Measurements from ENCODE around the gene KDR.

The KDR gene

DNA sequence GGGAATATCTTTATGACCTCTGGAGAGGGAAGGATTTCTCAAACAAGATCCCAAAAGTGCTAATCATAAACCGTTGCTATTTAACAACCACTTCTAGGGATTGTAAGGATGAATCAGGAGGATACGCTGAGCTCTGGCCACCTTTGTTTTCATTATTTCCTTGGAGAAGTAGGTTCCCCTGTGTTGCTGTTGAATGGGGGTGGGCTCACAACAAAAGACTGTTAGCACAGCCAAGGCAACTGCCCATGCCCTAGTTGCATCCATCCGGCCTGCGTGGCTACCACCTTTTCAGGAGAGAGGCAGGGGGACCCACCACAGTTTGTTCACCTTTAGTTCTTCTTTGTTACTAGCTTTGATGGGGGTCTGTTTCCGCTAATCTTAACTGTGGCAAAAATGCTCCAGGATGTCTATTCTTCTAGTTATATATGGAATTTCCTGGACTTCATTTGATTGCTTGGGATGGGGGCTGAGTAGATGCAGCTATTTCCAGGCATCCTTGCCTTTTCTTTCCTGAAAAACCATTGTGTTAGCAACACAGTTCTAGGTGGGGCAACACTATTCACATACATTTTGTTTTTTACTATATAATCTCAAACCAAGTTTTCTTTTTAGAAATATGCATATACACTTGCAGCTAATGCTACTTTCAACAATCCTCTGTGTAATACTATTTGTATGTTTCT, 95.4 kb downstream of the KDR start:
- no peak for DNase-seq (ENCODE audit: low spot score)

DNA sequence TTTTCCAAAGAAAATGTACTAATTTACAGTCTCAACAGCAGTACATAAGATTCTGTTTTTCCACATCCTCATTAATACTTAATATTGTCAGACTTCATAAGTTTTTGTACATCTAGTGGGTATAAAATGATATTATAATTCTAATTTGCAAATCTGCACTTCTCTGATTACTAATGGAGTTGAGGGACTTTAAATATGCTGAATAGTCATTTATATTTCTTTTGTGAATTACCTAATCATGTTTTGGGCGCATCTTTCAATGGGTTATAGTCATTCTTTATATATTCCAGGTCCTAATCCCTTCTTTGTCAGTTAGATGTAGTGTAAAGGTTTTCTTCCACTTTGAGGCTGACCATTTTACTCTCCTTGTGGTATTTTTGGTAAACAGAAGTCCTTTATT, 96.1 kb downstream of the KDR start:
- no peak for DNase-seq (ENCODE audit: low spot score)

All from CD4-positive, alpha-beta T cell treated with Interleukin-6 at 100 ng/mL for 8 hours (primary cell).